Activated CD4-positive, alpha-beta memory T cell treated with anti-CD3 and anti-CD28 coated beads, Interleukin-2, amount 10 ng/mL, durations not matched to agents 7 days and 5 days (primary cell): ENCODE results near the gene PGAP3. TPM values are rescaled to one million over a fixed set of nuclear protein-coding genes. Genes with fewer than 3 reads are reported as not detected.
A peak's percentile ranks its signal among the peaks of the same experiment; 100 is the strongest.

Experiments used
- CTCF ChIA-PET: fragments of 350-600 bp; sonication (Branson Sonifier 250); formaldehyde crosslinking; loops from one replicate; lab custom pipeline; 2021; ENCODE audit warnings: antibody characterized with exemption, inconsistent platforms; lab: Charles Lee
- POLR2A ChIA-PET: fragments of 350-600 bp; sonication (Branson Sonifier 250); formaldehyde crosslinking; loops from one replicate; lab custom pipeline; 2021; ENCODE audit warnings: antibody characterized with exemption; lab: Charles Lee
- DNase-seq: peaks from one replicate; pipeline ENCODE4 v3.0.0-alpha.2; 2020
- H3K27ac Mint-ChIP-seq: one replicate; pipeline ENCODE4 v1.8.0; 2021; ENCODE audit warnings: mild to moderate bottlenecking, mixed read lengths
- H3K27me3 Mint-ChIP-seq: one replicate; pipeline ENCODE4 v1.8.0; 2021; ENCODE audit warnings: mixed read lengths
- H3K36me3 Mint-ChIP-seq: one replicate; pipeline ENCODE4 v1.8.0; 2021; ENCODE audit warnings: low read depth, mixed read lengths
- H3K4me1 Mint-ChIP-seq: one replicate; pipeline ENCODE4 v1.8.0; 2021; ENCODE audit warnings: mixed read lengths
- H3K4me3 Mint-ChIP-seq: one replicate; pipeline ENCODE4 v1.8.0; 2021; ENCODE audit warnings: mild to moderate bottlenecking, mixed read lengths
- H3K9me3 Mint-ChIP-seq: one replicate; pipeline ENCODE4 v1.8.0; 2021; ENCODE audit warnings: mixed read lengths
- total RNA-seq, 2 experiments: library from RNA; stranded (reverse); gene quantifications; one replicate each; pipeline ENCODE4 v1.2.3, GENCODE V29; 2021

Gene PGAP3
- total RNA-seq, 2 experiments from 2014 or later = 14.0 to 14.2 TPM

DNA sequence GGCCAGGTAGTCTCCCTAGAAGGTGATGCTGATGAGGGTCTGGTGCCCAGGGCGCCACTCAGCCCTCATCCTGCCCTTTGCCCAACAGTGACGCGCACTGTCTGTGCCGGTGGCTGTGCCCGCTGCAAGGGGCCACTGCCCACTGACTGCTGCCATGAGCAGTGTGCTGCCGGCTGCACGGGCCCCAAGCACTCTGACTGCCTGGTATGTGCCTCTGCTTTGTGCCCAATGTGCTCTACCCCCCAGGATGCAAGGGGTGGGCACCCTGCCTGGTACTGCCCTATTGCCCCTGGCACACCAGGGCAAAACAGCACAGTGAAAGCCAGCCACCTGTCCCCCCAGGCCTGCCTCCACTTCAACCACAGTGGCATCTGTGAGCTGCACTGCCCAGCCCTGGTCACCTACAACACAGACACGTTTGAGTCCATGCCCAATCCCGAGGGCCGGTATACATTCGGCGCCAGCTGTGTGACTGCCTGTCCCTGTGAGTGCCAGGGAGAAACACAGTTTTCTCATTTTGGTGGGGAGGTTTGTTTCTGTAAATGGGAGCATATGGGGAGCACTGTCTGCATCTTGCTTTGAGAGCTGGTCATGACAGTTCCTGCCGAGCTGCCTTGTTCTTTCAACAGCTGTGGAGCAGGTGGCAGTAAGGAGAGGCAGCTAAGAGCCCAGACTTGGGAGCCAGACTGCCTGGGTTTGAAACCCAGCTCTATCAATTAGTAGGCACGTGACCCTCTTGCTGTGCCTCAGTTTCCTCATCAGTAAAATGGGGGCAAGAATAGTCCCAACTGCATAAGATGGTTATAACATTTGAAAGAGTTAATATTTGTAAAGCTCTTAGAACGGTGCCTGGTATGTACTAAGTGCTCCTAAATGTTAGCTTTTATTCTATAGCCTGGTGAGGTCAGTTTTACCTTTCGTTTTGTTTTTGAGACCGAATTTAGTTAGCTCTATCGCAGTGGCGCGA, 22.4 kb upstream of the PGAP3 start:
- Mint-ChIP-seq H3K4me3 (no peak overlapping the region), H3K4me1 (peaks cover 20% of the 10 kb centered on the region), H3K36me3 (no peaks in the 10 kb centered on the region), H3K27ac (no peak overlapping the region), H3K27me3 (peaks cover 2% of the 10 kb centered on the region), H3K9me3 (no peaks in the 10 kb centered on the region)
- DNase-seq = no peak
- ChIA-PET POLR2A (interaction anchor here (1.9 kb wide), 1 partner anchor 19 kb away, joined by 7 read pairs; no protein-coding TSS in a partner anchor), CTCF (interaction anchor here (0.5 to 1.3 kb wide), 4 partner anchors 13 to 39 kb away, joined by 3 to 5 read pairs (median 3); partner anchors contain the start of gene MIEN1)

DNA sequence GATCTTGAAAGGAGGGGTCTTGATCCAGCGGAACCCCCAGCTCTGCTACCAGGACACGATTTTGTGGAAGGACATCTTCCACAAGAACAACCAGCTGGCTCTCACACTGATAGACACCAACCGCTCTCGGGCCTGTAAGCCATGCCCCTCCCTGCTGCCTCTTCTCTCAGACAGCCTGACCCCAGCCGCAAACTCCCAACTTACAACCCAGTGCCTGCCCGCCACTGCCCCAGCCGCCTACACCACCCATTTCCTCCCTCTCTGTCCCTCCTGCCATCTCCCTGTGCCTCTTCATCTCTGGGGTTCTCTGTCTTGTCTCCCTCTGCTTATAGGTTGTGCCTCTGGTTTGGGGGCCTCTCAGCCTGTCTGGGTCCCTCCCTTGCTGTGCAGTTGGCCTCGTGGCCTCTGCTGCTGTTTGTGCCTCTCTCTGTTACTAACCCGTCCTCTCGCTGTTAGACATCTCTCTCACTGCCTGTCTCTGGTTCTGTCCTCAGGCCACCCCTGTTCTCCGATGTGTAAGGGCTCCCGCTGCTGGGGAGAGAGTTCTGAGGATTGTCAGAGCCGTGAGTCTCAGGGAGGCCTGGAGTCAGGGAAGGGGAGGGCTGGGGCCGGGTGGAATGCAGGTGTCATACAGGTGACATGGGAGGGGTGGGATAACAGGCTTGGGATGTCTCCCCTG, 21.6 kb upstream of the PGAP3 start:
- ChIA-PET CTCF (interaction anchor here (1.1 kb wide), 1 partner anchor 56 kb away, joined by 4 read pairs; no protein-coding TSS in a partner anchor), POLR2A (interaction anchor here (1.2 to 1.9 kb wide), 3 partner anchors 20 to 22 kb away, joined by 3 to 7 read pairs (median 5); partner anchors contain the start of genes MIEN1 and PGAP3)
- no peak overlapping the region for H3K27ac Mint-ChIP-seq

DNA sequence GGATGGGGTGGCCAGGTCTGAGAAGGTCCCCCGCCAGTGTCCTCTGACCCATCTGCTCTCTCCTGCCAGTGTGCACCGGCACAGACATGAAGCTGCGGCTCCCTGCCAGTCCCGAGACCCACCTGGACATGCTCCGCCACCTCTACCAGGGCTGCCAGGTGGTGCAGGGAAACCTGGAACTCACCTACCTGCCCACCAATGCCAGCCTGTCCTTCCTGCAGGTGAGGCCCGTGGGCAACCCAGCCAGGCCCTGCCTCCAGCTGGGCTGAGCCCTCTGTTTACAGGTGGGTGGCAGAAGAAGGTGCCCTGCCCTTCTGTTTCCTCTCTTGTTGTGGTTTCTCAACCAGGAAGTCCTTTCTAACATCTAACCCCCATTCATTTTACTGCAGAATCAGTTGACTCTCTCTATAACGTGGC, 19.1 kb upstream of the PGAP3 start:
- CTCF ChIA-PET = interaction anchor here (0.6 to 0.7 kb wide), 2 partner anchors 11 to 79 kb away, joined by 3 read pairs; no protein-coding TSS in a partner anchor
- POLR2A ChIA-PET = interaction anchor here (1.1 to 1.4 kb wide), 2 partner anchors 22 to 23 kb away, joined by 3 to 5 read pairs; no protein-coding TSS in a partner anchor
- peak overlapping the region; percentile 63 for H3K27ac Mint-ChIP-seq
- H3K4me3 Mint-ChIP-seq = no peak overlapping the region
- DNase-seq = no peak
- no peaks in the 10 kb centered on the region for H3K36me3 Mint-ChIP-seq
- peaks cover 11% of the 10 kb centered on the region for H3K27me3 Mint-ChIP-seq
- no peaks in the 10 kb centered on the region for H3K9me3 Mint-ChIP-seq
- peaks cover 22% of the 10 kb centered on the region for H3K4me1 Mint-ChIP-seq

More for the DNA sequence above, 21.6 kb upstream of the PGAP3 start:
- no peak for DNase-seq
- Mint-ChIP-seq H3K9me3 (no peaks in the 10 kb centered on the region), H3K27me3 (peaks cover 2% of the 10 kb centered on the region), H3K4me1 (peaks cover 20% of the 10 kb centered on the region), H3K36me3 (no peaks in the 10 kb centered on the region), H3K4me3 (no peak overlapping the region)

DNA sequence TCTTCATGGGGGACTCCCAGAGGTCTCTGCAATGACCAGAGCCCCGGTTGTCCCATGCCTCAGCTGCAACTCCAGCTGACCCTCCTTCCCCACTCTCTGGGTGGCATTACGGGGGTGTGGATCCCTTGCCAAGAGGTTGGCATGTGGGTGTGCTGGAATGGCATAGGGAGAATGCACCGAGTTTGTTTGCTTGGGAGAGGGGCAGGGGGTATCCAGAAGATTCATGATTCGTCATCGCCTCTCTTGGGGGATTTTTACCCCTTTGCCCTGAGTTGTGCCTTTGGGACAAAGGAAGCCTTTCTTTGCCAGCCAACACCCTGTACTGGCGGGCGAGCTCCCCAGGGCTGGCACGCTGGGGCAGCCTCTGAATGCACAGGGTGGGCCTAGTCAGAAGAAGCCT, 18.5 kb upstream of the PGAP3 start:
- H3K9me3 Mint-ChIP-seq = no peaks in the 10 kb centered on the region
- no peak overlapping the region for H3K4me3 Mint-ChIP-seq
- no peak overlapping the region for H3K27ac Mint-ChIP-seq
- no peaks in the 10 kb centered on the region for H3K36me3 Mint-ChIP-seq
- POLR2A ChIA-PET = interaction anchor here (1.1 to 1.4 kb wide), 2 partner anchors 23 kb away, joined by 3 to 5 read pairs; no protein-coding TSS in a partner anchor
- H3K4me1 Mint-ChIP-seq = peaks cover 23% of the 10 kb centered on the region
- peaks cover 16% of the 10 kb centered on the region for H3K27me3 Mint-ChIP-seq
- CTCF ChIA-PET = interaction anchor here (0.6 to 1.1 kb wide), 2 partner anchors 36 to 757 kb away, joined by 3 to 4 read pairs; no protein-coding TSS in a partner anchor
- no peak for DNase-seq

DNA sequence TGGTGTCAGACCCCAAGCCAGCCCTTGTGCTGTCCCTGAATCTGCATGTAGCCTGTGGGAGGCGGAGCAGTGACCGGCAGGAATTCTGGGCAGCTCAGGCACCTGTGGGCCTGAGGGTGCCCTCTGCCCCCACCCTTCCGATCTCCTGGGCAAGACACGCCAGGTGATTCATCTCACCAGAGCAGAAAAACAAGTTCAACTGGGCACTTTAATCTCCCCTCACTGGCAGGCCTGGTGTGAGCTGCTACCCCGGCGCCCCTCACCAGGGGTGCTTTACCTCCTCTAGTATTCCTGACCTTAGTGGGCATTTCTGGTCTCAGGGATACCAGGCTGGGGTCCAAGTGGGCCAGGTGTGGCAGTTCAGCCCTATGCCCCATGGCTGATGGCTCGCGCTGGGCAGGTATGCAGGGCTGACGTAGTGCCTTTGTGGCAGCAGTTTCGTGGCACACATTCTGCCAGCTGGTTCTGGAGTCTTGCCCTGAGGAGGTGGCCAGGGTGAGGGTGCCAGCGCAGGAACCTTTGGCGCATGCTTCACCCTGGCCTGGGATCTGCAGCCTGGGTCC, 18.0 kb upstream of the PGAP3 start:
- H3K9me3 Mint-ChIP-seq = no peaks in the 10 kb centered on the region
- H3K27ac Mint-ChIP-seq = no peak overlapping the region
- POLR2A ChIA-PET = interaction anchor here (1.0 to 1.4 kb wide), 3 partner anchors 23 to 275 kb away, joined by 3 to 5 read pairs (median 3); partner anchors contain the start of gene PSMD3
- no peak overlapping the region for H3K4me3 Mint-ChIP-seq
- H3K4me1 Mint-ChIP-seq = peaks cover 25% of the 10 kb centered on the region
- H3K27me3 Mint-ChIP-seq = peaks cover 21% of the 10 kb centered on the region
- CTCF ChIA-PET = interaction anchor here (0.6 to 1.1 kb wide), 2 partner anchors 35 to 757 kb away, joined by 3 to 4 read pairs; no protein-coding TSS in a partner anchor
- DNase-seq = no peak
- H3K36me3 Mint-ChIP-seq = no peaks in the 10 kb centered on the region

DNA sequence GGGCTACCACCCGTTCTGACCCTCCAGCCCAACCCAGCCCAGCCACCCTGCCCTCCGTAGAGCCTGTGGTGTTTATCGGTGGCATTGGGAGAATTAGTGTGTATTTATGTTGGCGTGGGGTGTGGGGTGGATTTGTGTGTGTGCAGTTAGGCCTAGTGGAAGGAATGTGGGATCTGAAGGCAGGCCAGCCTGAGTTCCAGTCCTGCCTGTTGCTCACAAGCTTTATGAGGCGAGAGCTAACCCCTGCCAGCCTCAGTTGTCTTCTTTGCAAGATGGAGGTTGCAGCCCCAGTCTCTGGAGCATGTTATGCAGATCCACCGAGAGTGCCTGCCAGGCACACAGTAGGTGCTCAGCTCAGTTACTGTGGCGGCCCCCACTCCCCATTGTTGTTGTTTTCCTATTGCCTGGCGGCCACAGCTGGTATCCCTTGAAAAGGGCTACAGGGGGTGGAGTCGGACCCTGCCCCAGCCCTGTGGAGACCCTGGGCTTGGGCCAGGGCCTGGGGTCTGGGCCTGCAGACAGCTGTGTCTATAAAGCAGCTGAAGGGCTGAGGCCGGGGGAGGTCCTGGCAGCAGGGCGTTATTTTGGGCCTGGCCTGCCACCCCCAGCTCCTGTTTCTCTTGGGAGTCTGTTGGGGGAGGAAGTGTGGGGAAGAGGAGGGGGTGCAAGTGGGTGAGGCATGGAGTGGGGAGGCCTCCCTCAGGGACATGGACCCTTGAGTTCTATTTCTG, 17.1 kb upstream of the PGAP3 start:
- H3K27me3 Mint-ChIP-seq = peaks cover 27% of the 10 kb centered on the region
- POLR2A ChIA-PET = interaction anchor here (1.0 kb wide), 1 partner anchor 275 kb away, joined by 3 read pairs; the partner anchor contains the start of gene PSMD3
- no peak overlapping the region for H3K4me3 Mint-ChIP-seq
- no peak overlapping the region for H3K27ac Mint-ChIP-seq
- no peak for DNase-seq
- H3K4me1 Mint-ChIP-seq = peaks cover 26% of the 10 kb centered on the region
- no peaks in the 10 kb centered on the region for H3K9me3 Mint-ChIP-seq
- H3K36me3 Mint-ChIP-seq = no peaks in the 10 kb centered on the region
- CTCF ChIA-PET = interaction anchor here (0.9 kb wide), 1 partner anchor 36 kb away, joined by 3 read pairs; no protein-coding TSS in a partner anchor

DNA sequence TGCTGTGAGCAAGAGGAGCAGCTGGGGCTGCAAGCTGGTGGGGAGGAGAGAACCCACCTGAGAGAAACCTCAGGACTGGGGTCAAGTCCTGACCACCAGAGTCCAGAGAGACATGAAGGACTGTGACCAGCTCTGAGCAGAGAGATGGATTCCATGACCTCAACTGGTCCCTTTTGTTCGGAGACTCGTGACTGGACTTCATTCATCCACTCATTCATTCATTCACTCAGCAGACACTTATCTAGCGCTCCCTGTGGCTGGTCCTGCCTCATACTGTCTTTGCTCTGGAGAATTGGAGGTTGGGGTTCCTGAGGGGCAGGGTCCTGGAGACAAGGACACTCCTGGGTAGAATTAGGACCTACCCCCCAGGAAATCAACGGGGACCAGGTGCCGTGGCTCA, 16.1 kb upstream of the PGAP3 start:
- DNase-seq = no peak
- POLR2A ChIA-PET = interaction anchor here (0.6 to 0.9 kb wide), 3 partner anchors 16 to 243 kb away, joined by 3 to 4 read pairs (median 4); partner anchors contain the start of genes CDK12, MIEN1 and PGAP3
- Mint-ChIP-seq H3K27ac (no peak overlapping the region), H3K4me1 (peaks cover 25% of the 10 kb centered on the region), H3K36me3 (peaks cover 2% of the 10 kb centered on the region), H3K9me3 (no peaks in the 10 kb centered on the region), H3K27me3 (peaks cover 37% of the 10 kb centered on the region), H3K4me3 (no peak overlapping the region)
- CTCF ChIA-PET = no interaction called here

DNA sequence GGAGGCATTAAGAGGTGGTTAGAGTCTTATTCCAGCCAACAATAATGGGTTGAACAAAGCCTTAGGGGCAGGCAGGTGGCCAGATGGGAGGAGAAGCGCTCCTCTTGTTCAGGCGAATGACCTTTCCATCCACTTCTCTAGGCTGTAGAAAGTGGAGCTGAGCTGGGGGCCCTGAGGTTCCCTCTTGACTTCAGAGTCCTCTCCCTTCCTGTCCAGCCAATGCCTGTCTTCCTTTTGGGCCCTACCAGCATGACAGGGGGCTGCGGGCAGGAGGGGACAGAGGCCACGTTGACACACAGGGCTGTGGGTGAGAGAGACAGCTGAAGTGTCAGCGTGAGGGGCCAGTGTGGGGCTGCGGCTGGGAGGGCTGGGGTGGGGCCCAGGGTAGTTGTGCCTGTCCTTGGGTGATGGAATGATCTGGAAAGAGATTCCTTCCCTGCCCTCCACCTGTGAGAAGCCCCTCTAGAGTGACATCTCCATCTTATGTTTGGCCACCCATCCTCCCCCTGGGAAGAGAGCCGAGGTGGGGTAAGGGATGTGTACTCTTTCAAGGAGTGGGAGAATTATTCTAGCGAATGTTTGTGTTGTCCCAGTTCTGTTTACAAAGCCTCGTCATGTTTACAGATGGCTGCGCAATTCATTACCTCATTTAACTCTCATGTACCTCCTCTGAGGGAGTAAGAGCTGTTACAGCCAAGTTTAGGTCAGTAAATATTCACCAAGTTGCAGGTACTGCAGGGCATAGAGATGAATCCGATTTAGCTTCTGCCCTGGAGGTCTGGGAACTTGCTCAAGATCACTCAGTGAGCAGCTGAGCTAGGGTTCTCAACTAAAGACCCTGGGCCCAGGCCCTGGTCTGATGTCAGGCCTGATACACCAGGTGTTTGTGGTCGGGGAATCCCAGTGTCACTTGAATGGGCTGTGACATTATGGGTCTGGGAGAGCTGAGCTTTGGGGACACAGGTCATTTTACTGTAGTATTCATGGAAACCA, 15.3 kb upstream of the PGAP3 start:
- H3K36me3 Mint-ChIP-seq = peaks cover 2% of the 10 kb centered on the region
- H3K9me3 Mint-ChIP-seq = no peaks in the 10 kb centered on the region
- H3K27me3 Mint-ChIP-seq = peaks cover 42% of the 10 kb centered on the region
- DNase-seq = no peak
- ChIA-PET CTCF (no interaction called here), POLR2A (interaction anchor here (0.6 to 1.2 kb wide), 4 partner anchors 15 to 242 kb away, joined by 3 to 4 read pairs (median 4); partner anchors contain the start of genes CDK12, MIEN1 and PGAP3)
- no peak overlapping the region for H3K4me3 Mint-ChIP-seq
- peaks cover 25% of the 10 kb centered on the region for H3K4me1 Mint-ChIP-seq
- H3K27ac Mint-ChIP-seq = no peak overlapping the region

DNA sequence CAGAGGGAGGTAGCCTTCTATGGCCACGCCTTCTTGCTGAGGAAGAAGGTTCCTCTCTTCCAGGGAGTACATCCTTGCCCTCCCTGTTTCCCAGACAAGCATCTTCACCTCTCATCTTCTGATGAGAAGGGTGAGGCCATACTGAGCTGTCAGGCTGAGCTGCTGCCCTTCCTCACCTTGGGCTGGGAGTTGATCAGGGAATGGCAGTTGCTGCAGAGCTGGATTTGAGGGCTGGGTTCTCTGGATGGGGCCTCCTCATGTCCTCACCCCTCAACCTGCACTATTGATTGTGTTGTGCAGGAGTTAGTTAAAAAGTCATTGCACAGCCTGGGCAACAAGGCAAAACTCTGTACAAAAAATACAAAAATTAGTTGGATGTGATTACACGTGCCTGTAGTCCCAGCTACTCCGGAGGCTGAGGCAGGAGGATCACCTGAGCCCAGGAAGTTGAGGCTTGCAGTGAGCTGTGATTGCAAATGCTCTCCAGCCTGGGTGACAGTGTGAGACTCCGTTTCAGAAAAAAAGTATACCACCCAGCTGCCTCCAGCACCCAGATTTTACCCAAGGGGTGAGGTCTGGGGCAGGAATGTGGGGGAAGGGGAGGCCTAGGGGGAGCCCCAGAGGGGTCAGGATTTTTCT, 14.0 kb upstream of the PGAP3 start:
- no peak for DNase-seq
- H3K4me3 Mint-ChIP-seq = no peak overlapping the region
- CTCF ChIA-PET = interaction anchor here (1.5 to 2.4 kb wide), 2 partner anchors 48 to 80 kb away, joined by 4 to 11 read pairs; no protein-coding TSS in a partner anchor
- H3K27me3 Mint-ChIP-seq = peaks cover 44% of the 10 kb centered on the region
- H3K27ac Mint-ChIP-seq = no peak overlapping the region
- peaks cover 14% of the 10 kb centered on the region for H3K4me1 Mint-ChIP-seq
- H3K36me3 Mint-ChIP-seq = peaks cover 2% of the 10 kb centered on the region
- H3K9me3 Mint-ChIP-seq = no peaks in the 10 kb centered on the region
- POLR2A ChIA-PET = interaction anchor here (0.6 to 1.2 kb wide), 2 partner anchors 15 to 32 kb away, joined by 3 to 4 read pairs; partner anchors contain the start of gene PGAP3
